K562 (cell line): ENCODE results near the gene APOO.

Source experiments
- CTCF ChIP-seq, 3 experiments: IDR thresholded peaks in 2 of 3; conservative IDR thresholded peaks in 1 of 3; 2 replicates each; pipeline ENCODE4 v1.5.1; 2011 to 2012; ENCODE audit warnings: low read length in 3 of 3, mild to moderate bottlenecking in 3 of 3, control low read depth in 2 of 3, improper control_type of control experiment in 1 of 3, inconsistent platforms in 1 of 3, low read depth in 1 of 3, mixed read lengths in 1 of 3, moderate library complexity in 1 of 3; ENCODE audit not compliant: insufficient read depth in 2 of 3
- CUX1 ChIP-seq: fragments of 200-800 bp; sonication (Bioruptor generic); IDR thresholded peaks from 2 replicates; pipeline ENCODE4 v1.6.1; 2016; ENCODE audit warnings: missing genetic modification characterization, missing compliant biosample characterization
- ELF1 ChIP-seq: fragments of 200-800 bp; sonication (Bioruptor generic); IDR thresholded peaks from 2 replicates; pipeline ENCODE4 v1.6.1; 2016; ENCODE audit warnings: missing genetic modification characterization, missing compliant biosample characterization
- HDGF ChIP-seq: fragments of 450-650 bp; IDR thresholded peaks from 2 replicates; pipeline ENCODE4 v1.6.1; 2016
- HIVEP1 ChIP-seq: fragments of 250-450 bp; sonication (Bioruptor Pico); IDR thresholded peaks from 2 replicates; pipeline ENCODE4 v1.4.0; 2020; ENCODE audit warnings: mild to moderate bottlenecking
- PATZ1 ChIP-seq: fragments of 250-450 bp; sonication (Bioruptor Pico); IDR thresholded peaks from 2 replicates; pipeline ENCODE4 v1.5.0; 2020; ENCODE audit warnings: mild to moderate bottlenecking, borderline replicate concordance

GRCh38 chrX:23857363-23857762, 50.4 kb downstream of the APOO start:
- no peak for TF ChIP-seq CTCF (IDR thresholded peaks at IDR 0.05 in 2 of 3, conservative IDR thresholded peaks at IDR 0.05 in 1 of 3; ENCODE audit: insufficient read depth in 2 of 3, low read depth in 1 of 3, low read length in 3 of 3)
- TF ChIP-seq CUX1 = no peak
- no peak for TF ChIP-seq ELF1 (tag)
- TF ChIP-seq HDGF = no peak
- TF ChIP-seq PATZ1 (CRISPR knock-in tag) = no peak
- TF ChIP-seq HIVEP1 (CRISPR knock-in tag) = no peak
